Neural cell (in vitro differentiated cells): Measurements from ENCODE around the gene BMP2K. TPM values are rescaled to one million over a fixed set of nuclear protein-coding genes. Genes with fewer than 3 reads are reported as not detected.
"Not testable (repeated sequence)": the region's sequence is repeated elsewhere in the genome, so short reads cannot be mapped to it uniquely, and the experiment has no call there.

ENCODE experiments used
- H2AFZ ChIP-seq: fragments of 200-600, 300-800 bp; sonication (generic), shearing (Covaris generic); 2 replicates; pipeline ENCODE4 v1.6.0; 2014; ENCODE audit warnings: low read depth, mild to moderate bottlenecking, antibody characterized with exemption, low read length, moderate library complexity
- H3F3A ChIP-seq: fragments of 200-600 bp; shearing (Covaris generic); 2 replicates; pipeline ENCODE4 v1.6.1; 2016; ENCODE audit warnings: mild to moderate bottlenecking, moderate library complexity, mixed read lengths, antibody characterized with exemption, low read length; ENCODE audit not compliant: insufficient read depth, poor library complexity, severe bottlenecking
- H3K27ac ChIP-seq: fragments of 200-600, 300-800 bp; sonication (generic), shearing (Covaris generic); 2 replicates; pipeline ENCODE4 v1.5.1; 2014; ENCODE audit warnings: mild to moderate bottlenecking, low read length, moderate library complexity
- H3K27me3 ChIP-seq: fragments of 300-800, 200-600 bp; sonication (generic), shearing (Covaris generic); 2 replicates; pipeline ENCODE4 v1.6.0; 2014; ENCODE audit warnings: mild to moderate bottlenecking, low read depth, low read length, moderate library complexity; ENCODE audit not compliant: insufficient read depth
- H3K36me3 ChIP-seq: fragments of 300-800, 200-600 bp; sonication (generic), shearing (Covaris generic); 2 replicates; pipeline ENCODE4 v1.5.1; 2014; ENCODE audit warnings: mild to moderate bottlenecking, antibody characterized with exemption, low read length, moderate library complexity; ENCODE audit not compliant: insufficient read depth
- H3K4me2 ChIP-seq: fragments of 300-800, 200-600 bp; sonication (generic), shearing (Covaris generic); 2 replicates; pipeline ENCODE4 v1.6.0; 2014; ENCODE audit warnings: mild to moderate bottlenecking, low read length
- H3K4me3 ChIP-seq: fragments of 300-800, 200-600 bp; sonication (generic), shearing (Covaris generic); 2 replicates; pipeline ENCODE4 v1.5.1; 2014; ENCODE audit warnings: mild to moderate bottlenecking, low read length, moderate library complexity
- H3K79me2 ChIP-seq: fragments of 200-600 bp; shearing (Covaris generic); replicated peaks from 2 replicates; pipeline ENCODE4 v1.6.0; 2014; ENCODE audit warnings: mild to moderate bottlenecking, low read length, moderate library complexity; ENCODE audit not compliant: insufficient read depth
- H3K9ac ChIP-seq: fragments of 300-800, 200-600 bp; sonication (generic), shearing (Covaris generic); 2 replicates; pipeline ENCODE4 v1.6.1; 2016; ENCODE audit warnings: mild to moderate bottlenecking, low read length, mixed read lengths
- H3K9me2 ChIP-seq: fragments of 200-600 bp; shearing (Covaris generic); 2 replicates; pipeline ENCODE4 v1.6.1; 2016; ENCODE audit warnings: mild to moderate bottlenecking, low read length, mixed read lengths; ENCODE audit not compliant: insufficient read depth
- H3K9me3 ChIP-seq: fragments of 200-600, 300-800 bp; sonication (generic), shearing (Covaris generic); 2 replicates; pipeline ENCODE4 v1.6.1; 2016; ENCODE audit warnings: mild to moderate bottlenecking, mixed run types, low read length, moderate library complexity, mixed read lengths
- H4K20me1 ChIP-seq: fragments of 200-600 bp; shearing (Covaris generic); 2 replicates; pipeline ENCODE4 v1.6.1; 2016; ENCODE audit warnings: mild to moderate bottlenecking, mixed run types; ENCODE audit not compliant: insufficient read depth
- CTCF ChIP-seq: fragments of 450-650 bp; IDR thresholded peaks from 2 replicates; pipeline ENCODE4 v1.5.1; 2014; ENCODE audit warnings: antibody characterized with exemption, mild to moderate bottlenecking, moderate library complexity; ENCODE audit not compliant: poor library complexity, severe bottlenecking
- EP300 ChIP-seq: fragments of 450-650 bp; conservative IDR thresholded peaks from 2 replicates; pipeline ENCODE4 v1.6.1; 2014; ENCODE audit warnings: antibody characterized with exemption, mild to moderate bottlenecking, moderate library complexity; ENCODE audit not compliant: poor library complexity, severe bottlenecking
- EZH2 ChIP-seq: fragments of 200-600, 300-800 bp; shearing (Covaris generic), sonication (generic); IDR thresholded peaks from 2 replicates; pipeline ENCODE4 v1.6.1; 2014; ENCODE audit warnings: antibody characterized with exemption, low read length, borderline replicate concordance, mild to moderate bottlenecking; ENCODE audit not compliant: insufficient read depth, poor library complexity, severe bottlenecking
- MXI1 ChIP-seq: fragments of 450-650 bp; conservative IDR thresholded peaks from 2 replicates; pipeline ENCODE4 v1.6.1; 2014; ENCODE audit warnings: antibody characterized with exemption, mild to moderate bottlenecking; ENCODE audit not compliant: poor library complexity, severe bottlenecking
- POLR2AphosphoS5 ChIP-seq: IDR thresholded peaks from 2 replicates; pipeline ENCODE4 v1.6.1; 2012
- RAD21 ChIP-seq: fragments of 450-650 bp; conservative IDR thresholded peaks from 2 replicates; pipeline ENCODE4 v1.6.1; 2014; ENCODE audit warnings: antibody characterized with exemption, mild to moderate bottlenecking, moderate library complexity
- REST ChIP-seq: IDR thresholded peaks from 2 replicates; pipeline ENCODE4 v1.6.1; 2012; ENCODE audit warnings: borderline replicate concordance
- SMC3 ChIP-seq: fragments of 450-650 bp; conservative IDR thresholded peaks from 2 replicates; pipeline ENCODE4 v1.6.1; 2014; ENCODE audit warnings: antibody characterized with exemption, mild to moderate bottlenecking, moderate library complexity; ENCODE audit not compliant: poor library complexity
- TAF1 ChIP-seq: IDR thresholded peaks from 2 replicates; pipeline ENCODE4 v1.6.1; 2012; ENCODE audit warnings: low read depth
- polyA plus RNA-seq: library from polyadenylated mRNA; depleted of rRNA; stranded (reverse); fragments of >200 nt; gene quantifications from 2 replicates; pipeline ENCODE4 v1.2.3, GENCODE V29; 2014

BMP2K gene
- polyA plus RNA-seq, 1 donor from 2014 or later, result 14.7 TPM

GRCh38 chr4:78795594-78796416 lies 19.7 kb downstream of the BMP2K start:
- H3K9ac ChIP-seq, H3K27ac ChIP-seq, H3K4me2 ChIP-seq, H3F3A ChIP-seq, H3K9me2 ChIP-seq, H3K36me3 ChIP-seq, H3K27me3 ChIP-seq, H3K4me3 ChIP-seq, H4K20me1 ChIP-seq, H2AFZ ChIP-seq, H3K9me3 ChIP-seq: not testable (repeated sequence)
- H3K79me2 ChIP-seq, result peaks cover 17% of the 10 kb centered on the region

- H3K9me2 ChIP-seq, result no peaks in the 10 kb centered on the region
- no peaks in the 10 kb centered on the region for H4K20me1 ChIP-seq
- no peaks in the 10 kb centered on the region for H3F3A ChIP-seq
- no peaks in the 10 kb centered on the region for H3K27me3 ChIP-seq
- H3K9me3 ChIP-seq, result no peaks in the 10 kb centered on the region
- no peak overlapping the region for H3K9ac ChIP-seq
- no peak overlapping the region for H3K4me2 ChIP-seq
- H3K36me3 ChIP-seq, result no peaks in the 10 kb centered on the region
- no peak overlapping the region for H2AFZ ChIP-seq
- TF ChIP-seq CTCF (no peak), RAD21 (no peak), POLR2AphosphoS5 (no peak), EP300 (no peak), TAF1 (no peak), EZH2 (no peak), SMC3 (no peak), MXI1 (no peak), REST (no peak)
- H3K27ac ChIP-seq, result no peak overlapping the region
- no peak overlapping the region for H3K4me3 ChIP-seq
- peaks cover 10% of the 10 kb centered on the region for H3K79me2 ChIP-seq
Observed at GRCh38 chr4:78796526-78796925, 20.4 kb downstream of the BMP2K start.
